ENCODE results near the gene PLXNB1. TPM values are rescaled to one million over a fixed set of nuclear protein-coding genes. Genes with fewer than 3 reads are reported as not detected.

PLXNB1 gene
- total and polyA plus RNA-seq, 10 of the 15 experiments (the other 5 are each of a cell fraction or from before 2014, with no cell fraction given) = 0.18 to 15.1 (median 5.3) TPM

GRCh38 chr3:48440590-48440958 lies 10.7 kb upstream of the PLXNB1 start:
- Histone ChIP-seq H3K9me3 (replicated peaks; ENCODE audit: control insufficient read depth, insufficient read depth, low read length) (no peaks in the 10 kb centered on the region), H3K27me3 (replicated peaks in 1 of 2; ENCODE audit: control insufficient read depth in 2 of 2, insufficient read depth in 2 of 2, low read length in 1 of 2) (no peaks in the 10 kb centered on the region), H3K27ac (ENCODE audit: control insufficient read depth, insufficient read depth) (peak overlapping the region; percentile 86), H3K36me3 (ENCODE audit: control insufficient read depth in 2 of 2, insufficient read depth in 2 of 2, low read length in 1 of 2) (peaks cover 0 to 3% of the 10 kb centered on the region in 2 experiments; a peak in 3 of 4 replicates), H3K4me1 (ENCODE audit: control insufficient read depth, insufficient read depth, low read length) (peaks cover 19% of the 10 kb centered on the region), H3K4me2 (ENCODE audit: control insufficient read depth, insufficient read depth) (peak overlapping the region; percentile 81), H3K79me2 (ENCODE audit: control insufficient read depth, insufficient read depth, low read length) (peaks cover 41% of the 10 kb centered on the region), H3K9ac (ENCODE audit: control insufficient read depth, insufficient read depth, low read length) (peak overlapping the region; percentile 96), H2AFZ (ENCODE audit: control insufficient read depth, low read depth, low read length) (no peak overlapping the region), H3K4me3 (peak overlapping the region; percentile 89), H4K20me1 (ENCODE audit: control insufficient read depth, insufficient read depth) (no peaks in the 10 kb centered on the region)
- DNase-seq (ENCODE audit: low read depth, low spot score) (no peak), ATAC-seq (peak; percentile 11), FAIRE-seq (no peak)
- ChIA-PET POLR2A (interaction anchor here (1.4 to 2.6 kb wide), 9 partner anchors 8 to 252 kb away, joined by 3 to 11 read pairs (median 7); partner anchors contain the start of genes CDC25A and PFKFB4), SMC1A (ENCODE audit: uncharacterized antibody, unreplicated experiment) (interaction anchor here (0.6 to 11.5 kb wide), 9 partner anchors 20 to 247 kb away, joined by 3 to 287 read pairs (median 4); a partner anchor contains a TSS), RAD21 (ENCODE audit: unreplicated experiment) (interaction anchor here (1.3 to 3.3 kb wide), 8 partner anchors 12 to 223 kb away, joined by 3 to 20 read pairs (median 6); partner anchors contain the start of genes NME6 and PFKFB4), CTCF (interaction anchor here (1.0 to 12.5 kb wide), 7 partner anchors 10 to 200 kb away, joined by 3 to 757 read pairs (median 11); partner anchors contain the start of genes PFKFB4 and ZNF589)
- TF ChIP-seq CBFB (IDR thresholded peaks at IDR 0.05; ENCODE audit: low read depth) = 0 out of 2 replicates have a peak, but pooled peaks have one; percentile 6
- 0 out of 2 replicates have a peak, but pooled peaks have one; percentile 0 for TF ChIP-seq LARP7 (IDR thresholded peaks at IDR 0.05)
- TF ChIP-seq YBX1 (IDR thresholded peaks at IDR 0.05) = no peak
- intact Hi-C loops (cut with micrococcal nuclease; ENCODE audit: unreplicated experiment) (no loop called here), in situ Hi-C loops (cut with MboI) (no loop called here)
- BruUV-seq (replicated peaks) = TSS peak; percentile 85
- WGBS (ENCODE audit: insufficient coverage, insufficient replicate concordance, low lambda C conversion rate, missing lambda C conversion rate) = under 1% methylated on average over 21 of the region's 21 CpGs

GRCh38 chr3:48439820-48440589 lies 10.1 kb upstream of the PLXNB1 start, which contains the start of the genes CCDC51 and TMA7:
Gene CCDC51, minus strand, starts transcription at chr3:48440119. Its CDS starts 4,991 bp downstream, at chr3:48435128.
Gene TMA7, plus strand, starts transcription at chr3:48440257. Its CDS starts 40 bp downstream, at chr3:48440297.
- peak; percentile 96 for ATAC-seq
- TF ChIP-seq NR2C1 (IDR thresholded peaks at IDR 0.05) (peak; percentile 99), ZNF24 (IDR thresholded peaks at IDR 0.05) (no peak), MEF2B (IDR thresholded peaks at IDR 0.05; ENCODE audit: partially characterized antibody, poor library complexity, severe bottlenecking) (peak; percentile 7), POLR2A (IDR thresholded peaks at IDR 0.05; ENCODE audit: low read depth, low read length) (peak; percentile 97), BMI1 (IDR thresholded peaks at IDR 0.05; ENCODE audit: borderline replicate concordance) (no peak), EED (IDR thresholded peaks at IDR 0.05; ENCODE audit: low read depth) (peak; percentile 10; the same call in 1 of the 2 replicates), PAX5 (IDR thresholded peaks at IDR 0.05; ENCODE audit: borderline replicate concordance, low read depth, low read length) (no peak), POLR2AphosphoS5 (IDR thresholded peaks at IDR 0.05; ENCODE audit: low read length) (peak; percentile 89), SREBF2 (IDR thresholded peaks at IDR 0.05; ENCODE audit: low read length) (no peak), ZSCAN29 (IDR thresholded peaks at IDR 0.05) (no peak; the same call in 1 of the 2 replicates), JUND (IDR thresholded peaks at IDR 0.05; ENCODE audit: low read depth, low read length) (no peak), TAF1 (IDR thresholded peaks at IDR 0.05; ENCODE audit: borderline replicate concordance, low read depth, low read length) (peak; percentile 43; the same call in 1 of the 2 replicates), ATF3 (IDR thresholded peaks at IDR 0.05; ENCODE audit: borderline replicate concordance, extremely low read depth, low read depth, low read length) (no peak)

More at GRCh38 chr3:48439820-48440589, 10.1 kb upstream of the PLXNB1 start, which contains the start of the genes CCDC51 and TMA7:
- WGBS (ENCODE audit: insufficient coverage, insufficient replicate concordance, low lambda C conversion rate, missing lambda C conversion rate) = under 1% methylated on average over 51 of the region's 54 CpGs
- H3K36me3 ChIP-seq (ENCODE audit: control insufficient read depth in 2 of 2, insufficient read depth in 2 of 2, low read length in 1 of 2) = peaks cover 0 to 3% of the 10 kb centered on the region in 2 experiments; a peak in 3 of 4 replicates
- H4K20me1 ChIP-seq (ENCODE audit: control insufficient read depth, insufficient read depth) = no peaks in the 10 kb centered on the region
- intact Hi-C loops (cut with micrococcal nuclease; ENCODE audit: unreplicated experiment) (no loop called here), in situ Hi-C loops (cut with MboI) (loop anchor here (5.0 kb wide), 3 partner anchors 38 to 208 kb away; no protein-coding TSS in a partner anchor)
- no peaks in the 10 kb centered on the region for H3K27me3 ChIP-seq (replicated peaks in 1 of 2; ENCODE audit: control insufficient read depth in 2 of 2, insufficient read depth in 2 of 2, low read length in 1 of 2)
- H3K4me3 ChIP-seq = peak within 1 kb of the TSS; percentile 89
- ChIA-PET POLR2A (interaction anchor here (0.7 to 2.6 kb wide), 20 partner anchors 9 to 567 kb away, joined by 3 to 11 read pairs (median 4); partner anchors contain the start of genes CDC25A, PFKFB4 and WDR6), SMC1A (ENCODE audit: uncharacterized antibody, unreplicated experiment) (interaction anchor here (0.6 to 11.5 kb wide), 17 partner anchors 11 to 289 kb away, joined by 3 to 287 read pairs (median 4); partner anchors contain the start of genes CDC25A, PFKFB4 and SLC26A6), RAD21 (ENCODE audit: unreplicated experiment) (interaction anchor here (0.6 to 4.9 kb wide), 20 partner anchors 11 to 248 kb away, joined by 3 to 72 read pairs (median 4); partner anchors contain the start of genes NME6 and PFKFB4), CTCF (interaction anchor here (0.7 to 12.5 kb wide), 21 partner anchors 9 to 488 kb away, joined by 3 to 757 read pairs (median 4); partner anchors contain the start of genes CDC25A, PFKFB4 and ZNF589)
- DNase-seq (ENCODE audit: low read depth, low spot score) = peak; percentile 93
- no peaks in the 10 kb centered on the region for H3K9me3 ChIP-seq (replicated peaks; ENCODE audit: control insufficient read depth, insufficient read depth, low read length)
- peak within 1 kb of the TSS; percentile 96 for H3K9ac ChIP-seq (ENCODE audit: control insufficient read depth, insufficient read depth, low read length)
- TSS peak; percentile 89 for BruUV-seq (replicated peaks)
- peak within 1 kb of the TSS; percentile 93 for H2AFZ ChIP-seq (ENCODE audit: control insufficient read depth, low read depth, low read length)
- peak within 1 kb of the TSS; percentile 81 for H3K4me2 ChIP-seq (ENCODE audit: control insufficient read depth, insufficient read depth)
- peaks cover 41% of the 10 kb centered on the region for H3K79me2 ChIP-seq (ENCODE audit: control insufficient read depth, insufficient read depth, low read length)
- FAIRE-seq = peak; percentile 97
- H3K27ac ChIP-seq (ENCODE audit: control insufficient read depth, insufficient read depth) = peak within 1 kb of the TSS; percentile 86
- H3K4me1 ChIP-seq (ENCODE audit: control insufficient read depth, insufficient read depth, low read length) = peaks cover 19% of the 10 kb centered on the region
